HCT116 (cell line): ENCODE results near the gene ZNF396. TPM values are rescaled to one million over a fixed set of nuclear protein-coding genes. Genes with fewer than 3 reads are reported as not detected.

Experiments
- ATAC-seq: fragments of 200-7000 bp; cut with Tn5 transposase; 2 replicates; pipeline ENCODE4 v1.9.1; 2020; ENCODE audit warnings: mild to moderate bottlenecking, moderate library complexity
- BruUV-seq: library from RNA; stranded (reverse); fragments of 400-500 nt; replicated peaks from 2 replicates; lab custom pipeline; 2021; lab: Mats Ljungman, UMichigan
- CTCF ChIA-PET: fragments of 300-600 bp; sonication (Branson Sonifier 250); formaldehyde crosslinking; loops from one replicate; lab custom pipeline; 2021; ENCODE audit warnings: antibody characterized with exemption; lab: Charles Lee
- POLR2A ChIA-PET: fragments of 300-600, 350-600 bp; sonication (Branson Sonifier 250); formaldehyde crosslinking; loops from one replicate; lab custom pipeline; 2021; ENCODE audit warnings: antibody characterized with exemption; lab: Charles Lee
- RAD21 ChIA-PET, 2 experiments: fragments of 300-600 bp; sonication (Branson Sonifier 250); formaldehyde crosslinking; loops; one replicate each; lab custom pipeline; 2023; ENCODE audit warnings: low total read pairs in 2 of 2; ENCODE audit not compliant: uncharacterized antibody in 2 of 2, unreplicated experiment in 2 of 2, low non-redundant PET in 1 of 2; lab: Charles Lee
- DNase-seq: peaks from one replicate; pipeline ENCODE4 v3.0.0-alpha.2; 2010; ENCODE audit warnings: low read depth, low spot score
- H2AFZ ChIP-seq: fragments of 200-600 bp; shearing (Covaris generic), sonication (generic); 2 replicates; pipeline ENCODE4 v1.6.1; 2017; ENCODE audit warnings: low read depth, mixed run types, mixed read lengths, antibody characterized with exemption, low read length; ENCODE audit not compliant: poor library complexity, severe bottlenecking
- H3K27ac ChIP-seq: 2 replicates; pipeline ENCODE4 v1.5.1; 2012; ENCODE audit warnings: low read depth, low read length
- H3K27me3 ChIP-seq: fragments of 200-600 bp; sonication (generic); 2 replicates; pipeline ENCODE4 v1.6.1; 2016; ENCODE audit warnings: mixed run types, low read length, mixed read lengths; ENCODE audit not compliant: insufficient read depth
- H3K36me3 ChIP-seq, 2 experiments: fragments of 200-500 bp in 1 of 2; fragments of 200-600 bp in 1 of 2; sonication (Bioruptor generic) in 1 of 2; sonication (generic) in 1 of 2; 2 replicates each; pipeline versions ENCODE4 v1.5.1 to v1.6.1; 2014 to 2016; ENCODE audit warnings: low read length in 2 of 2, inconsistent platforms in 1 of 2, mixed read lengths in 1 of 2, mixed run types in 1 of 2; ENCODE audit not compliant: insufficient read depth in 2 of 2, control insufficient read depth in 1 of 2
- H3K4me1 ChIP-seq, 2 experiments: fragments of 200-600 bp in 1 of 2; sonication (generic) in 1 of 2; 2 replicates each; pipeline versions ENCODE4 v1.5.1 to v1.6.1; 2012 to 2017; ENCODE audit warnings: low read length in 2 of 2, inconsistent platforms in 1 of 2, mild to moderate bottlenecking in 1 of 2, mixed read lengths in 1 of 2, mixed run types in 1 of 2, moderate library complexity in 1 of 2; ENCODE audit not compliant: insufficient read depth in 2 of 2, control insufficient read depth in 1 of 2
- H3K4me2 ChIP-seq: fragments of 200-600 bp; sonication (generic); 2 replicates; pipeline ENCODE4 v1.6.1; 2017; ENCODE audit warnings: mixed run types, low read length, mixed read lengths
- H3K4me3 ChIP-seq, 2 experiments: fragments of 200-600 bp in 1 of 2; sonication (generic) in 1 of 2; replicated peaks in 1 of 2; 2 replicates each; pipeline ENCODE4 v1.5.1; 2011 to 2016; ENCODE audit warnings: low read length in 2 of 2, control low read depth in 1 of 2, low read depth in 1 of 2, mild to moderate bottlenecking in 1 of 2, mixed read lengths in 1 of 2, mixed run types in 1 of 2
- H3K79me2 ChIP-seq: fragments of 200-600 bp; sonication (generic); 2 replicates; pipeline ENCODE4 v1.6.1; 2017; ENCODE audit warnings: mild to moderate bottlenecking, mixed run types, low read length, moderate library complexity, mixed read lengths; ENCODE audit not compliant: insufficient read depth
- H3K9ac ChIP-seq: fragments of 200-600 bp; sonication (generic); 2 replicates; pipeline ENCODE4 v1.6.1; 2016; ENCODE audit warnings: low read length, mixed read lengths
- H3K9me2 ChIP-seq: fragments of 200-600 bp; sonication (generic), shearing (Covaris generic); 2 replicates; pipeline ENCODE4 v1.6.1; 2017; ENCODE audit warnings: mixed run types, mild to moderate bottlenecking, moderate library complexity; ENCODE audit not compliant: insufficient read depth
- H3K9me3 ChIP-seq, 2 experiments: fragments of 200-500 bp in 1 of 2; fragments of 200-600 bp in 1 of 2; sonication (Bioruptor generic) in 1 of 2; sonication (generic) in 1 of 2; 2 replicates each; pipeline ENCODE4 v1.6.1; 2014 to 2017; ENCODE audit warnings: low read length in 2 of 2, mixed read lengths in 2 of 2, inconsistent platforms in 1 of 2, low read depth in 1 of 2, mild to moderate bottlenecking in 1 of 2, mixed run types in 1 of 2, moderate library complexity in 1 of 2; ENCODE audit not compliant: control insufficient read depth in 1 of 2, insufficient read depth in 1 of 2
- H4K20me1 ChIP-seq: fragments of 200-600 bp; sonication (generic), shearing (Covaris generic); 2 replicates; pipeline ENCODE4 v1.6.1; 2017; ENCODE audit warnings: mixed run types, mild to moderate bottlenecking, moderate library complexity; ENCODE audit not compliant: insufficient read depth
- ATF3 ChIP-seq: IDR thresholded peaks from 2 replicates; pipeline ENCODE4 v1.6.1; 2012
- CBX3 ChIP-seq: IDR thresholded peaks from 2 replicates; pipeline ENCODE4 v1.6.1; 2012; ENCODE audit warnings: low read depth
- CEBPB ChIP-seq: IDR thresholded peaks from 2 replicates; pipeline ENCODE4 v1.6.1; 2012; ENCODE audit warnings: low read depth
- CTCF ChIP-seq, 3 experiments: fragments of 200-600 bp in 1 of 3; sonication (generic) in 1 of 3; IDR thresholded peaks in 2 of 3; conservative IDR thresholded peaks in 1 of 3; 2 replicates each; pipeline ENCODE4 v1.5.1; 2012 to 2017; ENCODE audit warnings: low read depth in 2 of 3, low read length in 2 of 3, antibody characterized with exemption in 1 of 3, borderline replicate concordance in 1 of 3, control low read depth in 1 of 3, mild to moderate bottlenecking in 1 of 3, mixed read lengths in 1 of 3, mixed run types in 1 of 3, moderate library complexity in 1 of 3; ENCODE audit not compliant: insufficient read depth in 1 of 3
- ELF1 ChIP-seq: IDR thresholded peaks from 2 replicates; pipeline ENCODE4 v1.6.1; 2012; ENCODE audit warnings: low read depth, borderline replicate concordance
- EZH2 ChIP-seq: fragments of 200-600 bp; sonication (generic); IDR thresholded peaks from 2 replicates; pipeline ENCODE4 v1.6.1; 2017; ENCODE audit warnings: antibody characterized with exemption, mixed run types
- EZH2phosphoT487 ChIP-seq: fragments of 200-600 bp; IDR thresholded peaks from 2 replicates; pipeline ENCODE4 v1.6.1; 2018; ENCODE audit warnings: antibody characterized with exemption, borderline replicate concordance
- FOSL1 ChIP-seq: IDR thresholded peaks from 2 replicates; pipeline ENCODE4 v1.6.1; 2012; ENCODE audit warnings: low read depth
- JUND ChIP-seq: IDR thresholded peaks from 2 replicates; pipeline ENCODE4 v1.6.1; 2012
- MAX ChIP-seq: IDR thresholded peaks from 2 replicates; pipeline ENCODE4 v1.6.1; 2012
- POLR2A ChIP-seq: IDR thresholded peaks from 2 replicates; pipeline ENCODE4 v1.7.0; 2011; ENCODE audit warnings: borderline replicate concordance; ENCODE audit not compliant: insufficient read depth, insufficient read length; ENCODE audit errors: extremely low read depth
- POLR2AphosphoS5 ChIP-seq: IDR thresholded peaks from 2 replicates; pipeline ENCODE4 v1.6.1; 2011; ENCODE audit warnings: mild to moderate bottlenecking, low read depth, low read length, moderate library complexity
- RAD21 ChIP-seq: IDR thresholded peaks from 2 replicates; pipeline ENCODE4 v1.6.1; 2012; ENCODE audit warnings: low read depth, mild to moderate bottlenecking
- SIN3A ChIP-seq: IDR thresholded peaks from 2 replicates; pipeline ENCODE4 v1.6.1; 2012; ENCODE audit warnings: low read depth
- SP1 ChIP-seq: IDR thresholded peaks from 2 replicates; pipeline ENCODE4 v1.6.1; 2012; ENCODE audit warnings: low read depth
- TCF7L2 ChIP-seq: IDR thresholded peaks from 2 replicates; pipeline ENCODE4 v1.7.0; 2011; ENCODE audit warnings: borderline replicate concordance, inconsistent platforms; ENCODE audit not compliant: insufficient read depth, insufficient read length; ENCODE audit errors: extremely low read depth
- YY1 ChIP-seq: IDR thresholded peaks from 2 replicates; pipeline ENCODE4 v1.6.1; 2011; ENCODE audit warnings: low read length, low read depth, moderate library complexity, mild to moderate bottlenecking; ENCODE audit not compliant: insufficient replicate concordance; ENCODE audit errors: extremely low read depth
- ZFX ChIP-seq: fragments of 450-650 bp; IDR thresholded peaks from 2 replicates; pipeline ENCODE4 v1.6.1; 2017
- ZNF274 ChIP-seq: fragments of 200-500 bp; sonication (Bioruptor generic); IDR thresholded peaks from 2 replicates; pipeline ENCODE4 v1.6.1; 2014; ENCODE audit warnings: mild to moderate bottlenecking, low read depth, low read length, inconsistent platforms
- intact Hi-C: fragments of 100-400 bp; cut with micrococcal nuclease; formaldehyde crosslinking; loops from 2 replicates; pipeline ENCODE4 v1.10.0; 2022
- total RNA-seq: library from RNA; stranded (reverse); gene quantifications from one replicate; pipeline ENCODE4 v1.2.1, GENCODE V29; 2021; ENCODE audit not compliant: unreplicated experiment
- TF ChIP-seq, protein P1 (sequence below): IDR thresholded peaks from 2 replicates; pipeline ENCODE4 v1.6.1; 2011; ENCODE audit warnings: mild to moderate bottlenecking, low read length, moderate library complexity; ENCODE audit not compliant: insufficient replicate concordance; ENCODE audit errors: extremely low read depth

Gene ZNF396
- total RNA-seq, 1 experiment from 2014 or later, result 1.3 TPM

DNA sequence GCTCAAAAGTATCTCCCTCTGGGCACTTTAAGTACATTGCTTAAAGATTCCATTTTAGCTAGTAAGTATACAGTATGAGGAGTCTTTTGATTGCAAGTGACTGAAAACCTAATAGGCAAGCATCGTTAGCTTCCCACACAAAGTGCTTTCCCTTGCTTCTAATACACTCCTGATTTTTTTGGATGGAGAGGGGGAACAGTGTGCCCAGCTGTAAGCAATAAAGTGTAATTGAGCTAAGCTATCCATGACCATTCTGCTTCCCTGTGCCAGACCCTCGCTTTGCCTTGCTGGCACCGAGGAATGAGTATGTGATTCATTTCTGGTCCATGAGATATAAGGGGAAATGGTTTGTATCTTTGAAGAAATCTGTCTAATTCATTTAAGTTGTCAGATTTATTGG lies 29.1 kb downstream of the ZNF396 start:
- POLR2A ChIA-PET, result no interaction called here
- BruUV-seq, result no TSS peak
- DNase-seq (no peak), ATAC-seq (no peak)
- RAD21 ChIA-PET, result no interaction called here
- Histone ChIP-seq H2AFZ (no peak overlapping the region), H3K4me2 (no peak overlapping the region), H3K27ac (no peak overlapping the region), H4K20me1 (peaks cover 7% of the 10 kb centered on the region; the same call in 1 of the 2 replicates), H3K4me3 (no peak overlapping the region), H3K4me1 (peaks cover 9 to 14% of the 10 kb centered on the region in 2 experiments; a peak in 3 of 4 replicates), H3K36me3 (no peaks in the 10 kb centered on the region), H3K9me3 (peaks cover 0 to 8% of the 10 kb centered on the region in 2 experiments; a peak in 2 of 4 replicates), H3K79me2 (peaks cover 12% of the 10 kb centered on the region), H3K9ac (no peak overlapping the region), H3K9me2 (no peaks in the 10 kb centered on the region), H3K27me3 (no peaks in the 10 kb centered on the region)
- TF ChIP-seq, protein P1, sequence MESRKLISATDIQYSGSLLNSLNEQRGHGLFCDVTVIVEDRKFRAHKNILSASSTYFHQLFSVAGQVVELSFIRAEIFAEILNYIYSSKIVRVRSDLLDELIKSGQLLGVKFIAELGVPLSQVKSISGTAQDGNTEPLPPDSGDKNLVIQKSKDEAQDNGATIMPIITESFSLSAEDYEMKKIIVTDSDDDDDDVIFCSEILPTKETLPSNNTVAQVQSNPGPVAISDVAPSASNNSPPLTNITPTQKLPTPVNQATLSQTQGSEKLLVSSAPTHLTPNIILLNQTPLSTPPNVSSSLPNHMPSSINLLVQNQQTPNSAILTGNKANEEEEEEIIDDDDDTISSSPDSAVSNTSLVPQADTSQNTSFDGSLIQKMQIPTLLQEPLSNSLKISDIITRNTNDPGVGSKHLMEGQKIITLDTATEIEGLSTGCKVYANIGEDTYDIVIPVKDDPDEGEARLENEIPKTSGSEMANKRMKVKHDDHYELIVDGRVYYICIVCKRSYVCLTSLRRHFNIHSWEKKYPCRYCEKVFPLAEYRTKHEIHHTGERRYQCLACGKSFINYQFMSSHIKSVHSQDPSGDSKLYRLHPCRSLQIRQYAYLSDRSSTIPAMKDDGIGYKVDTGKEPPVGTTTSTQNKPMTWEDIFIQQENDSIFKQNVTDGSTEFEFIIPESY, result no peak
- TF ChIP-seq JUND, result no peak
- no peak for TF ChIP-seq ZNF274
- no peak for TF ChIP-seq ATF3
- no peak for TF ChIP-seq ZFX
- no peak for TF ChIP-seq FOSL1
- TF ChIP-seq YY1, result no peak
- TF ChIP-seq CBX3, result no peak
- TF ChIP-seq CTCF (IDR thresholded peaks at IDR 0.05 in 2 of 3, conservative IDR thresholded peaks at IDR 0.05 in 1 of 3; ENCODE audit: borderline replicate concordance in 1 of 3, insufficient read depth in 1 of 3, low read depth in 2 of 3, low read length in 2 of 3), result no peak
- TF ChIP-seq SP1, result no peak
- no peak for TF ChIP-seq RAD21
- TF ChIP-seq POLR2AphosphoS5, result no peak
- TF ChIP-seq SIN3A, result no peak
- TF ChIP-seq ELF1, result no peak
- no peak for TF ChIP-seq POLR2A
- TF ChIP-seq MAX, result no peak
- TF ChIP-seq EZH2, result no peak
- no peak for TF ChIP-seq EZH2phosphoT487
- no peak for TF ChIP-seq TCF7L2
- no peak for TF ChIP-seq CEBPB
- intact Hi-C loops, result loop anchor here (5.0 to 10.0 kb wide), 2 partner anchors 111 to 483 kb away; no protein-coding TSS in a partner anchor
- CTCF ChIA-PET, result no interaction called here
